Stromal cell of bone marrow (primary cell): ENCODE results near the gene HYI.
"Not testable (repeated sequence)": the region's sequence is repeated elsewhere in the genome, so short reads cannot be mapped to it uniquely, and the experiment has no call there.

Source experiments
- DNase-seq: peaks from one replicate; pipeline ENCODE4 v3.0.0-alpha.2; 2012; ENCODE audit warnings: low read depth

HYI gene

GRCh38 chr1:43464681-43465504 lies 11.2 kb upstream of the HYI start:
- peak; percentile 60 for DNase-seq

- DNase-seq: no peak
Measured at GRCh38 chr1:43463479-43463878, 9.7 kb upstream of the HYI start.

- no peak for DNase-seq
Measured at GRCh38 chr1:43460988-43461693, 7.4 kb upstream of the HYI start.

GRCh38 chr1:43458379-43458778 lies 4.6 kb upstream of the HYI start:
- not testable (repeated sequence) for DNase-seq

GRCh38 chr1:43455213-43455889 lies 1.6 kb upstream of the HYI start:
- DNase-seq: no peak

GRCh38 chr1:43454270-43455011 lies 710 bp upstream of the HYI start:
- peak; percentile 76 for DNase-seq

- DNase-seq: peak; percentile 13
Measured at GRCh38 chr1:43452789-43453441, 816 bp downstream of the HYI start.

- DNase-seq: no peak
Measured at GRCh38 chr1:43451701-43452532, 1.8 kb downstream of the HYI start.

GRCh38 chr1:43451157-43451591 lies 2.6 kb downstream of the HYI start:
- no peak for DNase-seq

GRCh38 chr1:43450251-43450941 lies 3.3 kb downstream of the HYI start:
- no peak for DNase-seq

- no peak for DNase-seq
Measured at GRCh38 chr1:43449708-43450069, 4.0 kb downstream of the HYI start.

GRCh38 chr1:43448955-43449707 lies 4.6 kb downstream of the HYI start:
- no peak for DNase-seq

- DNase-seq: no peak
Measured at GRCh38 chr1:43447891-43448708, 5.6 kb downstream of the HYI start.

GRCh38 chr1:43446881-43447835 lies 6.6 kb downstream of the HYI start:
- no peak for DNase-seq

- no peak for DNase-seq
Measured at GRCh38 chr1:43446388-43446740, 7.4 kb downstream of the HYI start.

GRCh38 chr1:43445606-43446387 lies 7.9 kb downstream of the HYI start:
- DNase-seq: no peak

- DNase-seq: no peak
Measured at GRCh38 chr1:43444836-43445235, 8.9 kb downstream of the HYI start.
